NCI-H2081 treated with DMSO at 0.1 percent for 48 hours (cell line): ENCODE measurements around the gene SRPK3.

Experiments
- DNase-seq: peaks from one replicate; lab custom pipeline; 2025; lab: John Stamatoyannopoulos, UW

SRPK3 gene

DNA sequence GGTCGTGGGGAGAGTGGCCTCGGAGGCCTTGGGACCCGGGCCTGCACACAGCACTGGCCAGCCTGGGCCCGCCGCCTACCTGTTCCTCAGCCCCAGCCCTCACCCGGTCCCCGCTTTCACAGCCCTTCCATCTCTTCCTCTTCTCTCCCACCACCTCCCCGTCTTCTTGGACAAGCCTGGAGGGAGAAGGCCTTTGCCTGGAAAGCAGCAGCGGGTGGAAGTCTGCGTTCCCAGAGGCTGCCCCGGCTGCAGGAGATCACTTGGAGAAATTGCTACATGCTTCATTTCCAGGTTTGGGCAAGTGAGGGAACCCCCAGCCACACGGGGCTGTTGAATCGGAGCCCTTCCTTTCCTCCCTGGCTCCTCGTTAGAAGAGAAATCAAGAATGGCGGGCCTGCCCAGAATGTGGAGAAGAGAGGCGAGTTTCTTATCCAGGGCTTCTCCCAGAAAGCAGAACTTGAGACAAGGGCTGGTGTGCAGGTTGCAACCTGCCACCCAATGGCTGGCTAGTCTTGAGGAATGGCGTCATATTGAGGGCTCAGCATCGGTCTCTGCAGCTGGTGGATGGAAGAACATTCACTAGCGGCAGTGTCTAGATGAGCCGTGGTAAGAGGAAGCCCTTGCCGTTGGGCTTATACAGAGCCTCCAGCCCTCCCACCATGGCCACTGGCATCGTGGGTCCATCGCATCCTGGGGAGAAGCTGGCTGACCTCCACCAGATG, 50.7 kb downstream of the SRPK3 start:
- DNase-seq = no peak

DNA sequence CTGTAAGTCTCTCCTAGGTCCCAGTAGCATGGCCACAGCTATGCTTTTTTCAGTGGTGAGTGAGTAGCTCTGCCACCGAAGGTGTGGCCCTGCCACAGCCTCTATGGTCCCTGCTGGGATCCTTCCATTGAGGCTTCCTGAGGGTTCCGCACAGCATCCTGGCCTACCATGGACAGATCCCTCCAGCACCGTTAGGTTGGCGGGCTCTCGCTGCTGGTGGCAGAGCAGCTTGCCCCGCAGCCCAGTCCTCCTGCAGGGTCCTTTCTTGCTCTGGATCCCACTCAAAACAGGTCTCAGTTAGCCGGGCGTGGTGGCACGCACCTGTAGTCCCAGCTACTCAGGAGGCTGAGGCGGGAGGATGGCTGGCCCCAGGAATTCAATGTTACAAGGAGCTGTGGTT, 51.9 kb downstream of the SRPK3 start:
- DNase-seq = no peak
